PC-3 (cell line): ENCODE measurements around the gene SRSF1.

ENCODE experiments used
- EZH2 ChIP-seq: fragments of 300-600 bp; sonication (generic); IDR thresholded peaks from one replicate; pipeline ENCODE4 v1.6.1; 2017; ENCODE audit warnings: antibody characterized with exemption, mild to moderate bottlenecking, low read length; ENCODE audit not compliant: unreplicated experiment
- EZH2phosphoT487 ChIP-seq: fragments of 300-600 bp; sonication (generic); IDR thresholded peaks from 2 replicates; pipeline ENCODE4 v1.6.1; 2018; ENCODE audit warnings: mild to moderate bottlenecking, antibody characterized with exemption, low read length, borderline replicate concordance
- TF ChIP-seq, protein P1 (sequence below): fragments of 300-600 bp; sonication (generic); conservative IDR thresholded peaks from 2 replicates; pipeline ENCODE4 v1.5.1; 2017; ENCODE audit warnings: antibody characterized with exemption, low read depth, mild to moderate bottlenecking, low read length

GRCh38 chr17:58052407-58052806, 45.4 kb upstream of the SRSF1 start:
- TF ChIP-seq, protein P1, sequence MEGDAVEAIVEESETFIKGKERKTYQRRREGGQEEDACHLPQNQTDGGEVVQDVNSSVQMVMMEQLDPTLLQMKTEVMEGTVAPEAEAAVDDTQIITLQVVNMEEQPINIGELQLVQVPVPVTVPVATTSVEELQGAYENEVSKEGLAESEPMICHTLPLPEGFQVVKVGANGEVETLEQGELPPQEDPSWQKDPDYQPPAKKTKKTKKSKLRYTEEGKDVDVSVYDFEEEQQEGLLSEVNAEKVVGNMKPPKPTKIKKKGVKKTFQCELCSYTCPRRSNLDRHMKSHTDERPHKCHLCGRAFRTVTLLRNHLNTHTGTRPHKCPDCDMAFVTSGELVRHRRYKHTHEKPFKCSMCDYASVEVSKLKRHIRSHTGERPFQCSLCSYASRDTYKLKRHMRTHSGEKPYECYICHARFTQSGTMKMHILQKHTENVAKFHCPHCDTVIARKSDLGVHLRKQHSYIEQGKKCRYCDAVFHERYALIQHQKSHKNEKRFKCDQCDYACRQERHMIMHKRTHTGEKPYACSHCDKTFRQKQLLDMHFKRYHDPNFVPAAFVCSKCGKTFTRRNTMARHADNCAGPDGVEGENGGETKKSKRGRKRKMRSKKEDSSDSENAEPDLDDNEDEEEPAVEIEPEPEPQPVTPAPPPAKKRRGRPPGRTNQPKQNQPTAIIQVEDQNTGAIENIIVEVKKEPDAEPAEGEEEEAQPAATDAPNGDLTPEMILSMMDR = no peak
- TF ChIP-seq EZH2phosphoT487 (no peak), EZH2 (no peak)
